OCI-LY3 (cell line): ENCODE results near the gene ANKRD63.

ENCODE experiments used
- H2AFZ ChIP-seq: fragments of 200-600, 300-600 bp; shearing (Covaris generic); 2 replicates; pipeline ENCODE4 v1.6.0; 2014; ENCODE audit warnings: antibody characterized with exemption, low read depth, low read length
- H3K27ac ChIP-seq: fragments of 200-600, 300-600 bp; sonication (generic); 2 replicates; pipeline ENCODE4 v1.5.1; 2014; ENCODE audit warnings: mild to moderate bottlenecking, low read length, moderate library complexity, mixed read lengths
- H3K27me3 ChIP-seq: fragments of 200-600, 300-600 bp; sonication (generic); 2 replicates; pipeline ENCODE4 v1.6.1; 2014; ENCODE audit warnings: low read depth, low read length, mixed read lengths
- H3K36me3 ChIP-seq: fragments of 200-600, 300-600 bp; sonication (generic); replicated peaks from 2 replicates; pipeline ENCODE3; 2014; ENCODE audit warnings: low read depth, low read length, mixed read lengths
- H3K4me1 ChIP-seq: fragments of 300-600, 200-600 bp; sonication (generic); 2 replicates; pipeline ENCODE4 v1.6.1; 2014; ENCODE audit warnings: low read length, mixed read lengths
- H3K4me2 ChIP-seq: fragments of 200-600, 300-600 bp; sonication (generic); 2 replicates; pipeline ENCODE4 v1.6.1; 2014; ENCODE audit warnings: low read length, mixed read lengths
- H3K4me3 ChIP-seq: fragments of 300-600, 200-600 bp; sonication (generic); 2 replicates; pipeline ENCODE4 v1.5.1; 2014; ENCODE audit warnings: antibody characterized with exemption, mild to moderate bottlenecking, low read length, moderate library complexity
- H3K79me2 ChIP-seq: fragments of 300-600, 200-600 bp; shearing (Covaris generic); 2 replicates; pipeline ENCODE4 v1.6.1; 2014; ENCODE audit warnings: mild to moderate bottlenecking, low read length, mixed read lengths
- H3K9ac ChIP-seq: fragments of 300-600, 200-600 bp; shearing (Covaris generic); 2 replicates; pipeline ENCODE4 v1.6.0; 2014; ENCODE audit warnings: mild to moderate bottlenecking, low read length, moderate library complexity
- H3K9me3 ChIP-seq: fragments of 200-600, 300-600 bp; shearing (Covaris generic); 2 replicates; pipeline ENCODE4 v1.6.1; 2014; ENCODE audit warnings: low read length, mixed read lengths; ENCODE audit not compliant: insufficient read depth
- H4K20me1 ChIP-seq: fragments of 200-600, 300-600 bp; sonication (generic); 2 replicates; pipeline ENCODE4 v1.6.1; 2016; ENCODE audit warnings: low read length, mixed read lengths; ENCODE audit not compliant: insufficient read depth
- EZH2phosphoT487 ChIP-seq: fragments of 200-600 bp; shearing (Covaris generic); IDR thresholded peaks from 2 replicates; pipeline ENCODE4 v1.6.1; 2018; ENCODE audit warnings: antibody characterized with exemption, mixed run types, low read depth
- TF ChIP-seq, protein P1 (sequence below): fragments of 200-600, 300-600 bp; sonication (generic); IDR thresholded peaks from 2 replicates; pipeline ENCODE4 v1.5.1; 2014; ENCODE audit warnings: antibody characterized with exemption, low read length, low read depth

ANKRD63 gene

DNA sequence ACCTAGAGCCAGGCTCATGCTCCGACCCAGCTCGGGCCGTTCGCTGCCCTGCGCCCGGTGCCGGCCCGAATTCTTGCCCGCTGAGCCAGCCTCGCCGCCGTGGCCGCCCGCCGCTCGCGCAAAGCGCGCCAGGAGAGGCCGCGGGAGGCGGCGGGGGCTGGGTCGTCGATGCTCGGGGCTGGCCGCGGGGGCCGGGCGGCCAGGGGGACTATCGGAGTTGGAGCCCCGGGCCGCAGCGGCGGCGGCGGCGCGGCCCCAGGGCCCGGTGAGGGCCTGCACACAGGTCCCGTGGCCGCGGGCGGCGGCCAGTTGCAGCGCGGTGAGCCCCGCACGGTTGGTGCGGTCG, 1.1 kb downstream of the ANKRD63 start:
- Histone ChIP-seq H4K20me1 (no peaks in the 10 kb centered on the region), H3K4me1 (peaks cover 39% of the 10 kb centered on the region)

DNA sequence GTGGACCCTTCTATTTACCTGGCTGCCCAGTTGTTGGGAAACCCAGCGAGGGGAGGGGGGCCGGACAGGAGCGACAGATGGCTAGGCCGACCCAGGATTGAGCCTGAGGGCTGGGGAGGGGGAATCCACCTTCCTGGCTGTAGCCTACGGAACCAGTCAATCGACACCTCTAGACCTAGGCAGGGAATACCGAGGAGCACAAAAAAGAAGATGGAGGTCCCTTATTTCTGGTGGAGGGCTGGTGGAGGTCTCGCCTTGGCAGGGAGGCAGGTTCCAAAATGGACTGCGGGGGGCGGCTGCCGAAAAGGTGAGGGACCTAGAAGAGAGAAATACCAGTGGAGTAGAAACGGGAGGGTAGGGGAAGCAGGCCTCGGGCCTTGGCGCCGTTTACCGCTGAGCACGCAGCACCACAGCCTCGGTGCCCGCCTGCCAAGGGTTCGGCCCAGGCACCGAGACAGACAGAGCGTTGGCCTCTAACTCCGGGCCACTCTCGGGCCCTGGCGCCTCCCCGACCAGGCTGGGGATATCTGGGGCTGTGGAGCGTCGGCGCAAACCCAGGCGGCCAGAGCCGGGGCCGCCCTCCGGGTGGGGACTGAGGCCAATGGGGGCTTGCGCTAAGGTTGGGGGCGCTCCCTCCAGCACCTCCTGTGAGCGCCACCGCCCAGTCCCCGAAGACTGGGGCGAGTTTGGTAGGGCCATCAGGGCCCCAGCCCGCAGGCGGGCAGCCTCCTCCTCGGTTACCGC, 1.6 kb downstream of the ANKRD63 start:
- H3K4me3 ChIP-seq: no peak overlapping the region
- H2AFZ ChIP-seq: no peak overlapping the region
- no peaks in the 10 kb centered on the region for H3K9me3 ChIP-seq
- no peak overlapping the region for H3K4me2 ChIP-seq
- no peaks in the 10 kb centered on the region for H4K20me1 ChIP-seq
- no peaks in the 10 kb centered on the region for H3K36me3 ChIP-seq
- no peak overlapping the region for H3K9ac ChIP-seq
- peaks cover 45% of the 10 kb centered on the region for H3K4me1 ChIP-seq
- H3K27ac ChIP-seq: no peak overlapping the region
- H3K27me3 ChIP-seq: peaks cover 17% of the 10 kb centered on the region
- TF ChIP-seq EZH2phosphoT487: no peak
- TF ChIP-seq, protein P1, sequence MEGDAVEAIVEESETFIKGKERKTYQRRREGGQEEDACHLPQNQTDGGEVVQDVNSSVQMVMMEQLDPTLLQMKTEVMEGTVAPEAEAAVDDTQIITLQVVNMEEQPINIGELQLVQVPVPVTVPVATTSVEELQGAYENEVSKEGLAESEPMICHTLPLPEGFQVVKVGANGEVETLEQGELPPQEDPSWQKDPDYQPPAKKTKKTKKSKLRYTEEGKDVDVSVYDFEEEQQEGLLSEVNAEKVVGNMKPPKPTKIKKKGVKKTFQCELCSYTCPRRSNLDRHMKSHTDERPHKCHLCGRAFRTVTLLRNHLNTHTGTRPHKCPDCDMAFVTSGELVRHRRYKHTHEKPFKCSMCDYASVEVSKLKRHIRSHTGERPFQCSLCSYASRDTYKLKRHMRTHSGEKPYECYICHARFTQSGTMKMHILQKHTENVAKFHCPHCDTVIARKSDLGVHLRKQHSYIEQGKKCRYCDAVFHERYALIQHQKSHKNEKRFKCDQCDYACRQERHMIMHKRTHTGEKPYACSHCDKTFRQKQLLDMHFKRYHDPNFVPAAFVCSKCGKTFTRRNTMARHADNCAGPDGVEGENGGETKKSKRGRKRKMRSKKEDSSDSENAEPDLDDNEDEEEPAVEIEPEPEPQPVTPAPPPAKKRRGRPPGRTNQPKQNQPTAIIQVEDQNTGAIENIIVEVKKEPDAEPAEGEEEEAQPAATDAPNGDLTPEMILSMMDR: no peak
- H3K79me2 ChIP-seq: no peaks in the 10 kb centered on the region

More for the DNA sequence above, 1.1 kb downstream of the ANKRD63 start:
- H3K27ac ChIP-seq: no peak overlapping the region
- no peaks in the 10 kb centered on the region for H3K9me3 ChIP-seq
- no peak overlapping the region for H3K9ac ChIP-seq
- H3K4me3 ChIP-seq: no peak overlapping the region
- no peaks in the 10 kb centered on the region for H3K36me3 ChIP-seq
- H2AFZ ChIP-seq: no peak overlapping the region
- H3K27me3 ChIP-seq: peaks cover 17% of the 10 kb centered on the region
- TF ChIP-seq, protein P1: no peak
- TF ChIP-seq EZH2phosphoT487: no peak
- no peak overlapping the region for H3K4me2 ChIP-seq
- no peaks in the 10 kb centered on the region for H3K79me2 ChIP-seq

DNA sequence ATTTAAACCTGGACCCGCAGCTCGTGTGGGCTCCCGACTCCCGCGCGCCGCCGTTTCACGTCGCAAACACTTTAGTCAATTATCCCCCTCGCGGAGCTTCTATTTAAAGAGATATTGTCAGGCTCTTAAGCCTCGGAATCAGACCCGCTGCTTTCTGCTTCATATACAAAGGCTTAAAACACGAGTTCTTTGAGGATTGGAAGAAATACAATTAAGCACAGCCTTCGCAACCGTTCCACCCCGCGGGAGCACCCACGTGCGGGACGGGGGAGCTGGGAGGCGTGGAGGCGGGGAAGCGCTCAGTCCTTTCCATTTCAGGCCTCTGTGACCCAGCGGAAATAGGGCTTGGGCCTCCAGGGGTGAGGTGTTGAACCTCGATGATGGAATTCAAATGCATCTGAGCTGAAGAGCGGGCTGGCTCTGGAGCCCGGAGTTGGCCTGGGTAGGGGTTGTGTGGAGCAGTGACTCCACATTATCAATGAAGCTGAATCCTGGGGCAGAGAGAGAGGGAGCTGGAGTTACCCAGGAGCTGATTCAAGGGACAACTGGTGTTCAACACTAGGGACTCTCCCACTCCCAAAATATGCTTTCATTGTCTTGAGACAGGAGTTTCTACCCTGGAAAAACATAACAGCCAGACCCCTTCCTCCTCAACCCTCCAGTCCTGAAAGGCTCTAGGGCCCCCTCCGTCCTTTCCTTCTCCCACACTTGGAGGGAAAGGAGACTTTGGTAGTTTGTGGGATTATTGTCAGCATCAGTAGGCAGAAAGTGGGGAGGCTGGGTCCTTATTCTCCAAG, 2.4 kb downstream of the ANKRD63 start:
- Histone ChIP-seq H3K9ac (no peak overlapping the region), H3K4me1 (peaks cover 47% of the 10 kb centered on the region)

More for the DNA sequence above, 2.4 kb downstream of the ANKRD63 start:
- Histone ChIP-seq H3K79me2 (no peaks in the 10 kb centered on the region), H4K20me1 (no peaks in the 10 kb centered on the region), H3K4me3 (no peak overlapping the region), H3K36me3 (no peaks in the 10 kb centered on the region), H3K9me3 (no peaks in the 10 kb centered on the region), H3K27ac (no peak overlapping the region), H3K27me3 (peaks cover 17% of the 10 kb centered on the region), H2AFZ (no peak overlapping the region), H3K4me2 (no peak overlapping the region)
- no peak for TF ChIP-seq EZH2phosphoT487
- TF ChIP-seq, protein P1: no peak
